GM21737 (cell line): ENCODE measurements around the gene TDRKH.

Experiments
- ATAC-seq: cut with Tn5 transposase; IDR thresholded peaks from one replicate; pipeline ENCODE4 v1.9.1; 2021; ENCODE audit warnings: mild to moderate bottlenecking, moderate library complexity; ENCODE audit not compliant: unreplicated experiment

The TDRKH gene

GRCh38 chr1:151823175-151823574 is 32.9 kb upstream of the TDRKH start:
- no peak for ATAC-seq

GRCh38 chr1:151822404-151822803 is 32.1 kb upstream of the TDRKH start:
- no peak for ATAC-seq

- no peak for ATAC-seq
Measured at GRCh38 chr1:151820940-151821339, 30.6 kb upstream of the TDRKH start.

GRCh38 chr1:151819976-151820623 is 29.8 kb upstream of the TDRKH start:
- no peak for ATAC-seq

- no peak for ATAC-seq
Measured at GRCh38 chr1:151819227-151819835, 29.0 kb upstream of the TDRKH start.

GRCh38 chr1:151817353-151817730 is 27.0 kb upstream of the TDRKH start:
- ATAC-seq, result no peak

GRCh38 chr1:151816548-151817352 is 26.4 kb upstream of the TDRKH start:
- ATAC-seq, result no peak

- ATAC-seq, result no peak
Measured at GRCh38 chr1:151815716-151816327, 25.5 kb upstream of the TDRKH start.

GRCh38 chr1:151814971-151815545 is 24.8 kb upstream of the TDRKH start:
- no peak for ATAC-seq

- ATAC-seq, result no peak
Measured at GRCh38 chr1:151814426-151814825, 24.1 kb upstream of the TDRKH start.

- ATAC-seq, result no peak
Measured at GRCh38 chr1:151813271-151813977, 23.1 kb upstream of the TDRKH start.

- no peak for ATAC-seq
Measured at GRCh38 chr1:151811181-151811580, 20.9 kb upstream of the TDRKH start.

- no peak for ATAC-seq
Measured at GRCh38 chr1:151809985-151810556, 19.8 kb upstream of the TDRKH start.

- ATAC-seq, result no peak
Measured at GRCh38 chr1:151809290-151809984, 19.1 kb upstream of the TDRKH start.

- ATAC-seq, result no peak
Measured at GRCh38 chr1:151807766-151808165, 17.5 kb upstream of the TDRKH start.

- ATAC-seq, result no peak
Measured at GRCh38 chr1:151807131-151807530, 16.8 kb upstream of the TDRKH start.

- ATAC-seq, result no peak
Measured at GRCh38 chr1:151806170-151806569, 15.9 kb upstream of the TDRKH start.

- ATAC-seq, result no peak
Measured at GRCh38 chr1:151805066-151805820, 14.9 kb upstream of the TDRKH start, which contains the start of gene LINGO4. LINGO4 (minus strand) TSS chr1:151805419; CDS start chr1:151802704, 2,715 bp downstream.

- no peak for ATAC-seq
Measured at GRCh38 chr1:151803915-151804314, 13.6 kb upstream of the TDRKH start.
